ENCODE results near the gene SERTAD2.

- TF ChIP-seq CTCF (IDR thresholded peaks at IDR 0.05) (no peak), POLR2A (IDR thresholded peaks at IDR 0.05) (no peak)
These were observed 30.4 kb downstream of the SERTAD2 start for GRCh38 chr2:64623242-64623850.

All from body of pancreas (tissue), 4 donors.